GM23338 (cell line): ENCODE data around the gene COMTD1. TPM values are rescaled to one million over a fixed set of nuclear protein-coding genes. Genes with fewer than 3 reads are reported as not detected.

Experiments used
- ATAC-seq: fragments of 200-7000 bp; cut with Tn5 transposase; 3 replicates; pipeline ENCODE4 v1.9.1; 2020
- DNase-seq: peaks from one replicate; pipeline ENCODE4 v3.0.0-alpha.2; 2015; ENCODE audit warnings: low spot score
- H2AFZ ChIP-seq: fragments of 200-600 bp; sonication (generic); 2 replicates; pipeline ENCODE4 v1.8.0; 2016; ENCODE audit warnings: antibody characterized with exemption, mild to moderate bottlenecking, moderate library complexity
- H3F3A ChIP-seq: fragments of 200-600 bp; sonication (generic); replicated peaks from 2 replicates; pipeline ENCODE4 v1.8.0; 2017; ENCODE audit warnings: antibody characterized with exemption, mixed run types, low read depth
- H3K27ac ChIP-seq: fragments of 200-600 bp; sonication (generic); 2 replicates; pipeline ENCODE4 v1.6.1; 2016; ENCODE audit warnings: low read depth
- H3K27me3 ChIP-seq: fragments of 200-600 bp; sonication (generic); 2 replicates; pipeline ENCODE4 v1.8.0; 2016; ENCODE audit warnings: mild to moderate bottlenecking, mixed run types, moderate library complexity; ENCODE audit not compliant: insufficient read depth
- H3K36me3 ChIP-seq: fragments of 200-600 bp; sonication (generic); 2 replicates; pipeline ENCODE4 v1.8.0; 2016; ENCODE audit warnings: mild to moderate bottlenecking; ENCODE audit not compliant: insufficient read depth
- H3K4me1 ChIP-seq: fragments of 200-600 bp; sonication (generic); 2 replicates; pipeline ENCODE4 v1.8.0; 2016; ENCODE audit warnings: mild to moderate bottlenecking, moderate library complexity; ENCODE audit not compliant: insufficient read depth
- H3K4me2 ChIP-seq: fragments of 200-600 bp; sonication (generic); 2 replicates; pipeline ENCODE4 v1.7.1; 2017; ENCODE audit warnings: mixed run types
- H3K4me3 ChIP-seq: fragments of 200-600 bp; sonication (generic); 2 replicates; pipeline ENCODE4 v1.6.1; 2016; ENCODE audit warnings: mixed run types
- H3K79me2 ChIP-seq: fragments of 200-600 bp; sonication (generic); replicated peaks from 2 replicates; pipeline ENCODE4 v1.8.0; 2017; ENCODE audit warnings: mild to moderate bottlenecking; ENCODE audit not compliant: insufficient read depth
- H3K9me2 ChIP-seq: fragments of 200-600 bp; sonication (generic); 2 replicates; pipeline ENCODE4 v1.8.0; 2017; ENCODE audit not compliant: insufficient read depth
- H4K20me1 ChIP-seq: fragments of 200-600 bp; sonication (generic); replicated peaks from 2 replicates; pipeline ENCODE4 v1.8.0; 2017; ENCODE audit warnings: mild to moderate bottlenecking; ENCODE audit not compliant: insufficient read depth
- H3K27ac Mint-ChIP-seq: 2 replicates; pipeline ENCODE4 v1.8.0; 2020; ENCODE audit warnings: inconsistent platforms, mild to moderate bottlenecking, moderate library complexity, mixed read lengths
- H3K27me3 Mint-ChIP-seq: 3 replicates; pipeline ENCODE4 v1.8.0; 2022; ENCODE audit warnings: low read depth, mild to moderate bottlenecking, moderate library complexity, mixed read lengths, inconsistent platforms; ENCODE audit not compliant: insufficient read depth, poor library complexity
- H3K36me3 Mint-ChIP-seq: 3 replicates; pipeline ENCODE4 v1.8.0; 2021; ENCODE audit warnings: low read depth, mild to moderate bottlenecking, inconsistent platforms, moderate library complexity, mixed read lengths
- H3K4me1 Mint-ChIP-seq: 3 replicates; pipeline ENCODE4 v1.8.0; 2020; ENCODE audit warnings: mild to moderate bottlenecking, inconsistent platforms, mixed read lengths
- H3K4me3 Mint-ChIP-seq: 3 replicates; pipeline ENCODE4 v1.8.0; 2021; ENCODE audit warnings: moderate library complexity, mild to moderate bottlenecking, inconsistent platforms, mixed read lengths
- H3K9me3 Mint-ChIP-seq: 3 replicates; pipeline ENCODE4 v1.8.0; 2020; ENCODE audit warnings: moderate library complexity, mild to moderate bottlenecking, inconsistent platforms, mixed read lengths
- CREB1 ChIP-seq: fragments of 250-450 bp; sonication (Bioruptor Pico); IDR thresholded peaks from 2 replicates; pipeline ENCODE4 v1.5.0; 2020; ENCODE audit warnings: low read depth, mild to moderate bottlenecking, moderate library complexity
- EZH2 ChIP-seq: fragments of 200-600 bp; sonication (generic); IDR thresholded peaks from one replicate; pipeline ENCODE4 v1.8.0; 2017; ENCODE audit warnings: antibody characterized with exemption, mild to moderate bottlenecking, low read depth; ENCODE audit not compliant: unreplicated experiment
- EZH2phosphoT487 ChIP-seq: fragments of 200-600 bp; sonication (generic); IDR thresholded peaks from one replicate; pipeline ENCODE4 v1.8.1; 2018; ENCODE audit warnings: antibody characterized with exemption; ENCODE audit not compliant: unreplicated experiment
- JUNB ChIP-seq: IDR thresholded peaks from one replicate; pipeline ENCODE4 v1.6.1; 2016; ENCODE audit warnings: antibody characterized with exemption; ENCODE audit not compliant: unreplicated experiment
- NANOG ChIP-seq: IDR thresholded peaks from 2 replicates; pipeline ENCODE4 v1.6.1; 2016; ENCODE audit warnings: antibody characterized with exemption, borderline replicate concordance
- POLR2AphosphoS5 ChIP-seq: IDR thresholded peaks from 2 replicates; pipeline ENCODE4 v1.6.1; 2016; ENCODE audit warnings: antibody characterized with exemption, low read depth
- REST ChIP-seq: IDR thresholded peaks from one replicate; pipeline ENCODE4 v1.6.1; 2018; ENCODE audit warnings: antibody characterized with exemption; ENCODE audit not compliant: unreplicated experiment
- STAT1 ChIP-seq: IDR thresholded peaks from one replicate; pipeline ENCODE4 v1.6.1; 2016; ENCODE audit warnings: antibody characterized with exemption; ENCODE audit not compliant: unreplicated experiment
- ZNF114 ChIP-seq: fragments of 250-450 bp; sonication (Bioruptor Pico); IDR thresholded peaks from 2 replicates; pipeline ENCODE4 v1.5.0; 2020; ENCODE audit warnings: mild to moderate bottlenecking, moderate library complexity
- ZNF331 ChIP-seq: fragments of 250-450 bp; sonication (Bioruptor Pico); IDR thresholded peaks from 2 replicates; pipeline ENCODE4 v1.5.0; 2020; ENCODE audit warnings: low read depth, mild to moderate bottlenecking, moderate library complexity
- ZNF462 ChIP-seq: fragments of 250-450 bp; sonication (Bioruptor Pico); IDR thresholded peaks from 2 replicates; pipeline ENCODE4 v1.5.0; 2020; ENCODE audit warnings: mild to moderate bottlenecking, moderate library complexity
- polyA plus RNA-seq: library from polyadenylated mRNA; unstranded; fragments of >200 nt; fragmentation: Nextera tagmentation; extraction: Ambion mirVana; gene quantifications from 2 replicates; pipeline ENCODE4 v1.2.1, GENCODE V29; 2016
- total RNA-seq: library from RNA; depleted of rRNA; stranded (reverse); fragments of >200 nt; shearing (Covaris generic); gene quantifications from 2 replicates; pipeline ENCODE4 v1.2.3, GENCODE V29; 2014
- TF ChIP-seq, protein P1 (sequence below), 2 experiments: fragments of 200-600 bp in 1 of 2; sonication (generic) in 1 of 2; conservative IDR thresholded peaks; 2 replicates each; pipeline versions ENCODE4 v1.5.1 to v1.6.1; 2016 to 2017; ENCODE audit warnings: antibody characterized with exemption in 2 of 2, low read depth in 2 of 2, mild to moderate bottlenecking in 2 of 2, moderate library complexity in 1 of 2
- TF ChIP-seq, protein P2 (sequence below): IDR thresholded peaks from 2 replicates; pipeline ENCODE4 v1.6.1; 2016; ENCODE audit warnings: antibody characterized with exemption

COMTD1 gene
- total and polyA plus RNA-seq, 2 experiments from 2014 or later, result 40.0 to 46.7 TPM

DNA sequence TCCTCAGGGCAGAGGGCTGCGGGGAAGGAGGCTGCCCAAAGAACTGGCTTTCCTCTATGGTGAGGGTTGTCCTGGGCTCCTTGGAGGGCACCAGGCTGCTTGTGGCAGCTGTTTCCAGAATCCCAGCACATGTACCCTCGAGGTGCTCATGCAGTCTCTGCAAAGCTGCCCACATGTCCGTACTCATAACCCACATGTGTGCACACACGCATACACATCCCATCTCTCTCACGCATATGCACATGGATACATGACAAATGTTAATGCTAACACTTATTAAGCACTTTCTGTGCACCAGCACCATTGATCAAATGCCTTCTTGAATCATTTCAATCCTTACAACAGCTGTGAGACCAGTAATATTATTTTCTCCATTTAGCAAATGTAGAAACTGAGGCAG, 36.3 kb upstream of the COMTD1 start:
- Mint-ChIP-seq H3K4me1 (peaks cover 16% of the 10 kb centered on the region; the same call in 2 of the 3 replicates), H3K36me3 (no peaks in the 10 kb centered on the region), H3K4me3 (no peak overlapping the region), H3K9me3 (no peaks in the 10 kb centered on the region; the same call in 2 of the 3 replicates), H3K27ac (no peak overlapping the region), H3K27me3 (peaks cover 7% of the 10 kb centered on the region)
- ATAC-seq (no peak), DNase-seq (no peak)
- H3K27me3 ChIP-seq, result peaks cover 10% of the 10 kb centered on the region; the same call in 1 of the 2 replicates
- no peaks in the 10 kb centered on the region; the same call in none of the 2 replicates for H3K4me1 ChIP-seq
- H2AFZ ChIP-seq, result no peak overlapping the region
- no peaks in the 10 kb centered on the region for H3K79me2 ChIP-seq
- H3K9me2 ChIP-seq, result no peaks in the 10 kb centered on the region
- TF ChIP-seq ZNF114 (CRISPR knock-in tag) (no peak), POLR2AphosphoS5 (no peak), EZH2phosphoT487 (no peak), NANOG (no peak), JUNB (no peak), CREB1 (CRISPR knock-in tag) (no peak), STAT1 (no peak), ZNF462 (no peak), ZNF331 (CRISPR knock-in tag) (no peak), EZH2 (no peak), REST (no peak)
- TF ChIP-seq, protein P1, sequence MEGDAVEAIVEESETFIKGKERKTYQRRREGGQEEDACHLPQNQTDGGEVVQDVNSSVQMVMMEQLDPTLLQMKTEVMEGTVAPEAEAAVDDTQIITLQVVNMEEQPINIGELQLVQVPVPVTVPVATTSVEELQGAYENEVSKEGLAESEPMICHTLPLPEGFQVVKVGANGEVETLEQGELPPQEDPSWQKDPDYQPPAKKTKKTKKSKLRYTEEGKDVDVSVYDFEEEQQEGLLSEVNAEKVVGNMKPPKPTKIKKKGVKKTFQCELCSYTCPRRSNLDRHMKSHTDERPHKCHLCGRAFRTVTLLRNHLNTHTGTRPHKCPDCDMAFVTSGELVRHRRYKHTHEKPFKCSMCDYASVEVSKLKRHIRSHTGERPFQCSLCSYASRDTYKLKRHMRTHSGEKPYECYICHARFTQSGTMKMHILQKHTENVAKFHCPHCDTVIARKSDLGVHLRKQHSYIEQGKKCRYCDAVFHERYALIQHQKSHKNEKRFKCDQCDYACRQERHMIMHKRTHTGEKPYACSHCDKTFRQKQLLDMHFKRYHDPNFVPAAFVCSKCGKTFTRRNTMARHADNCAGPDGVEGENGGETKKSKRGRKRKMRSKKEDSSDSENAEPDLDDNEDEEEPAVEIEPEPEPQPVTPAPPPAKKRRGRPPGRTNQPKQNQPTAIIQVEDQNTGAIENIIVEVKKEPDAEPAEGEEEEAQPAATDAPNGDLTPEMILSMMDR (conservative IDR thresholded peaks at IDR 0.05; ENCODE audit: low read depth in 2 of 2), result no peak
- TF ChIP-seq, protein P2, sequence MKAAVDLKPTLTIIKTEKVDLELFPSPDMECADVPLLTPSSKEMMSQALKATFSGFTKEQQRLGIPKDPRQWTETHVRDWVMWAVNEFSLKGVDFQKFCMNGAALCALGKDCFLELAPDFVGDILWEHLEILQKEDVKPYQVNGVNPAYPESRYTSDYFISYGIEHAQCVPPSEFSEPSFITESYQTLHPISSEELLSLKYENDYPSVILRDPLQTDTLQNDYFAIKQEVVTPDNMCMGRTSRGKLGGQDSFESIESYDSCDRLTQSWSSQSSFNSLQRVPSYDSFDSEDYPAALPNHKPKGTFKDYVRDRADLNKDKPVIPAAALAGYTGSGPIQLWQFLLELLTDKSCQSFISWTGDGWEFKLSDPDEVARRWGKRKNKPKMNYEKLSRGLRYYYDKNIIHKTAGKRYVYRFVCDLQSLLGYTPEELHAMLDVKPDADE, result no peak
- no peaks in the 10 kb centered on the region; the same call in 1 of the 2 replicates for H3K36me3 ChIP-seq
- no peaks in the 10 kb centered on the region for H3F3A ChIP-seq
- H3K4me2 ChIP-seq, result no peak overlapping the region
- no peaks in the 10 kb centered on the region for H4K20me1 ChIP-seq
- no peak overlapping the region for H3K4me3 ChIP-seq
- no peak overlapping the region for H3K27ac ChIP-seq
